ENCODE results near the gene CD247.

Gene CD247

DNA sequence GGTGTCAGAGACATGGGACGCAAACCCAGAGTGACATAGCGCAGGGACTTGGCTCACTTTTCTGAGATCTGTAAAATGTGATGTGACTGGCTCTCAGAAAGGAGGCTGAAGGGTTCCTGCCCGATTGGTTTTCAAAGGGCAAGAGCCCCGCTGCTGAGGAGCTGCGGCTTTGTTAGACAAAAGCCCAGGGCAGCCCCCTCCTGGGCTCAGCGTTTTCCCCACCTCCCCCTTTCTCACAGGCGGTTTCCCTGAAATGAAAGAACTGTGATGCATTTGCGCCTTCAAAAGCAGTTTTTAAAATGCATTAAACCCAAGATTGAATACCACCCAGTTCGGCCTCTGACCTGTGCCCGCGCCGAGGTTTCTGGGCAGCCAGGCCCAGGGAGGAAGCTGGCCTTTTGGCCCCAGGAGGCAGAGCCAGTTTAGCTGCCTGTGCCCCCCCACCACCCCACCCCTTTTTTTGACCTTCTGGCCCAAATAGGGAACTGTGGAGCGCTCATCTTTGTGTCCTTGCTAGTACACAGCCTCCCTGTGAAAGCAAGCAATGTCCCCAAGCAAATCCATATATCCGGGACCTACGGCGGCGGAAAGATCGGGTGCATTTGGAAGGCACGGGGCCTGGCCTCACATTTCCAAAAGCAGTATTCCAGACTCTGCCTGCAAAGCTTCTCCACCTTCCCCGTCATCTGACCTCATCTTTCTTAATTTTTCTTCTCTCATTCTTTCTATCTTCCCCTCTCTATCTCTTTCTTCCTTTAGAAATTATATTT is 28.6 kb downstream of the CD247 start:
- H3K4me3 ChIP-seq (ENCODE audit: low read length) = no peak overlapping the region
- DNase-seq (ENCODE audit: low read depth) = no peak
- TF ChIP-seq, protein P1, sequence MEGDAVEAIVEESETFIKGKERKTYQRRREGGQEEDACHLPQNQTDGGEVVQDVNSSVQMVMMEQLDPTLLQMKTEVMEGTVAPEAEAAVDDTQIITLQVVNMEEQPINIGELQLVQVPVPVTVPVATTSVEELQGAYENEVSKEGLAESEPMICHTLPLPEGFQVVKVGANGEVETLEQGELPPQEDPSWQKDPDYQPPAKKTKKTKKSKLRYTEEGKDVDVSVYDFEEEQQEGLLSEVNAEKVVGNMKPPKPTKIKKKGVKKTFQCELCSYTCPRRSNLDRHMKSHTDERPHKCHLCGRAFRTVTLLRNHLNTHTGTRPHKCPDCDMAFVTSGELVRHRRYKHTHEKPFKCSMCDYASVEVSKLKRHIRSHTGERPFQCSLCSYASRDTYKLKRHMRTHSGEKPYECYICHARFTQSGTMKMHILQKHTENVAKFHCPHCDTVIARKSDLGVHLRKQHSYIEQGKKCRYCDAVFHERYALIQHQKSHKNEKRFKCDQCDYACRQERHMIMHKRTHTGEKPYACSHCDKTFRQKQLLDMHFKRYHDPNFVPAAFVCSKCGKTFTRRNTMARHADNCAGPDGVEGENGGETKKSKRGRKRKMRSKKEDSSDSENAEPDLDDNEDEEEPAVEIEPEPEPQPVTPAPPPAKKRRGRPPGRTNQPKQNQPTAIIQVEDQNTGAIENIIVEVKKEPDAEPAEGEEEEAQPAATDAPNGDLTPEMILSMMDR (IDR thresholded peaks at IDR 0.05; ENCODE audit: insufficient read depth, low read depth, low read length, missing control alignments) = no peak

DNA sequence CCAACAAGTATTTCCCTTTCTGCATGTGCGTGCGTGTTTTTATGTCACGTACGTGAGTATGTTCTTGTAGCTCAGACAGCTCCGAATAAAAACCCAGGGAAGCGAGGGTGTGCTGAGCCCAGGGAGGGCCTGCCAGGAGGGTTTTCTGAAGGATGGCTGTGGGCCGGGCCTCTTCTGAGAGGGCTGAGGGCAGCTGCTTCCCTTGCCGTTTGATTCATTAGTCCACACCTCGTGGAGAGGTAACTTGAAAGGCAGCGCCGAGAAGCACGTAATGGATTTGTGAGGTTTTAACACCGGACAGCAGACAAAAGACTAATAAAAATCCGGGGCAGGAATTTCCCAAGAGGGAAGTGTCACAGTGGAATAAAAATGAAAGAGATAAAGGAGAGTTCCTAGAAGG is 29.5 kb downstream of the CD247 start:
- peak; percentile 8 for DNase-seq (ENCODE audit: low read depth)
- no peak overlapping the region for H3K4me3 ChIP-seq (ENCODE audit: low read length)
- TF ChIP-seq, protein P1 (IDR thresholded peaks at IDR 0.05; ENCODE audit: insufficient read depth, low read depth, low read length, missing control alignments) = no peak

GRCh38 chr1:167487614-167488013 is 30.7 kb downstream of the CD247 start:
- TF ChIP-seq, protein P1 (IDR thresholded peaks at IDR 0.05; ENCODE audit: insufficient read depth, low read depth, low read length, missing control alignments) = no peak
- H3K4me3 ChIP-seq (ENCODE audit: low read length) = no peak overlapping the region

GRCh38 chr1:167486090-167486824 is 32.1 kb downstream of the CD247 start:
- no peak overlapping the region for H3K4me3 ChIP-seq (ENCODE audit: low read length)
- DNase-seq (ENCODE audit: low read depth) = no peak
- TF ChIP-seq, protein P1 (IDR thresholded peaks at IDR 0.05; ENCODE audit: insufficient read depth, low read depth, low read length, missing control alignments) = no peak

More at GRCh38 chr1:167487614-167488013, 30.7 kb downstream of the CD247 start:
- DNase-seq (ENCODE audit: low read depth) = no peak

GRCh38 chr1:167484726-167485502 is 33.4 kb downstream of the CD247 start:
- DNase-seq (ENCODE audit: low read depth) = no peak
- H3K4me3 ChIP-seq (ENCODE audit: low read length) = no peak overlapping the region
- TF ChIP-seq, protein P1 (IDR thresholded peaks at IDR 0.05; ENCODE audit: insufficient read depth, low read depth, low read length, missing control alignments) = no peak

GRCh38 chr1:167483790-167484189 is 34.5 kb downstream of the CD247 start:
- TF ChIP-seq, protein P1 (IDR thresholded peaks at IDR 0.05; ENCODE audit: insufficient read depth, low read depth, low read length, missing control alignments) = no peak
- DNase-seq (ENCODE audit: low read depth) = no peak
- no peak overlapping the region for H3K4me3 ChIP-seq (ENCODE audit: low read length)
